ENCODE data around the gene FREM2. TPM values are rescaled to one million over a fixed set of nuclear protein-coding genes. Genes with fewer than 3 reads are reported as not detected.

Gene FREM2, protein sequence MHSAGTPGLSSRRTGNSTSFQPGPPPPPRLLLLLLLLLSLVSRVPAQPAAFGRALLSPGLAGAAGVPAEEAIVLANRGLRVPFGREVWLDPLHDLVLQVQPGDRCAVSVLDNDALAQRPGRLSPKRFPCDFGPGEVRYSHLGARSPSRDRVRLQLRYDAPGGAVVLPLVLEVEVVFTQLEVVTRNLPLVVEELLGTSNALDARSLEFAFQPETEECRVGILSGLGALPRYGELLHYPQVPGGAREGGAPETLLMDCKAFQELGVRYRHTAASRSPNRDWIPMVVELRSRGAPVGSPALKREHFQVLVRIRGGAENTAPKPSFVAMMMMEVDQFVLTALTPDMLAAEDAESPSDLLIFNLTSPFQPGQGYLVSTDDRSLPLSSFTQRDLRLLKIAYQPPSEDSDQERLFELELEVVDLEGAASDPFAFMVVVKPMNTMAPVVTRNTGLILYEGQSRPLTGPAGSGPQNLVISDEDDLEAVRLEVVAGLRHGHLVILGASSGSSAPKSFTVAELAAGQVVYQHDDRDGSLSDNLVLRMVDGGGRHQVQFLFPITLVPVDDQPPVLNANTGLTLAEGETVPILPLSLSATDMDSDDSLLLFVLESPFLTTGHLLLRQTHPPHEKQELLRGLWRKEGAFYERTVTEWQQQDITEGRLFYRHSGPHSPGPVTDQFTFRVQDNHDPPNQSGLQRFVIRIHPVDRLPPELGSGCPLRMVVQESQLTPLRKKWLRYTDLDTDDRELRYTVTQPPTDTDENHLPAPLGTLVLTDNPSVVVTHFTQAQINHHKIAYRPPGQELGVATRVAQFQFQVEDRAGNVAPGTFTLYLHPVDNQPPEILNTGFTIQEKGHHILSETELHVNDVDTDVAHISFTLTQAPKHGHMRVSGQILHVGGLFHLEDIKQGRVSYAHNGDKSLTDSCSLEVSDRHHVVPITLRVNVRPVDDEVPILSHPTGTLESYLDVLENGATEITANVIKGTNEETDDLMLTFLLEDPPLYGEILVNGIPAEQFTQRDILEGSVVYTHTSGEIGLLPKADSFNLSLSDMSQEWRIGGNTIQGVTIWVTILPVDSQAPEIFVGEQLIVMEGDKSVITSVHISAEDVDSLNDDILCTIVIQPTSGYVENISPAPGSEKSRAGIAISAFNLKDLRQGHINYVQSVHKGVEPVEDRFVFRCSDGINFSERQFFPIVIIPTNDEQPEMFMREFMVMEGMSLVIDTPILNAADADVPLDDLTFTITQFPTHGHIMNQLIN (N-terminal part only)
- total RNA-seq (2014; rRNA removed; shearing (Covaris generic)): 6.0 and 10.8 TPM in 2 replicates

DNA sequence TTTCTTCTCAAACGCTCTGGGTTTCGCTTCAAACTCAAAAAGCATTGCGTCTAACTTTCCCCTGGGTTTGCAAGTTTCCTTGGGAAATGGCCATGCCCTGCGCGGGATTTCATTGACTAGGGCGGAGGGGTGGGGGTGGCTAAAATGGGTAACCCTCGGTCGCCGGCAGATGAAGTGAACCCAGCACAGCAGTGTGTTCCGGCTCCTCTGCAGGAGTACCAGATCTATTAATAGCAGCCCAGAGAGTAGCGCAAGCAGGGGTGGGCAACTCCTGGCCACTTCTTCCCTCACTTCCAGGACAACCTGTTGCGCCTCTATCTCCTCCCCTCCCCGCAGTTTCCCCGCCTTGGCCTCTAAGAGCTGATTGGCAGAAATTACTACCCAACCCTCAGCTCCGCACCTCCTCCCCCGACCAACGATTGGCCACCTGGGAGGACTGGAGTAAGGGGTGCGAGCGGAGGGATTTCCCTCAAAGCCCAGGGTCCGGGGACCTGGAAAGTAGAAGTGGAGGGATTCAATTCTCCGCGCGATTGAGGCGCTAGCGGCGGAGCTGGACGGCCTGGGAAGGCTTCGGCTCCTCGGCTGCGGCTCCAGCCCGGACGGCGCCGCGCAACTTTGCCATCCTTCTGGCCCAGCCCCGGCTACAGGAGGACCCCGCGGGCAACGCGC lies at the start of gene FREM2:
TSS of gene FREM2 (plus strand) at position 501 of the 669 bp plus-strand sequence. CDS start 268 bp downstream, outside the sequence.
- Histone ChIP-seq H3K27me3 (ENCODE audit: control insufficient read depth, insufficient read depth, low read length) (peaks cover 17% of the 10 kb centered on the region), H3K4me3 (ENCODE audit: insufficient read depth, low read depth, low read length) (peak within 1 kb of the TSS; percentile 85), H3K36me3 (replicated peaks; ENCODE audit: control insufficient read depth, insufficient read depth, low read length) (no peaks in the 10 kb centered on the region; the same call in none of the 2 replicates)
- DNase-seq: peak; percentile 90

DNA sequence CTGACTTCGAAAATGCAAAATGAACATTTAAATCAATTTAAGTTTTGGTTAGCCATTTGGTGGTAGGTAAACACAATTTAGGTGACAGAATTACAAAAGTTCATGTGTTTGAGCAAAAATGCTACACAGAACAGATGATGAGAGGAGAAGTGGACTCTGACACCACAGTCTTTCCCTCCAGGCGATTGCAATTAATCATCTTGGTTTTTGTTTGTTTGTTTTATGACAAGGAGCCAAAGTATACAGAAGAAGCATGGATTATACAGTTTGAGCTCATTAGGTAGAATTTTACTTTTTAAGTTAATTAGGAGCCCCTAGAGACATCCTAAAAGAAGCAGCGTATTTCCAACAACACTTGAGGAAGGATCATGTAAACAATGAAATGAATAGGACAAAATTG lies 49.3 kb upstream of the FREM2 start:
- Histone ChIP-seq H3K36me3 (replicated peaks; ENCODE audit: control insufficient read depth, insufficient read depth, low read length) (no peaks in the 10 kb centered on the region), H3K27me3 (ENCODE audit: control insufficient read depth, insufficient read depth, low read length) (no peaks in the 10 kb centered on the region), H3K4me3 (ENCODE audit: insufficient read depth, low read depth, low read length) (no peak overlapping the region)
- no peak for DNase-seq

DNA sequence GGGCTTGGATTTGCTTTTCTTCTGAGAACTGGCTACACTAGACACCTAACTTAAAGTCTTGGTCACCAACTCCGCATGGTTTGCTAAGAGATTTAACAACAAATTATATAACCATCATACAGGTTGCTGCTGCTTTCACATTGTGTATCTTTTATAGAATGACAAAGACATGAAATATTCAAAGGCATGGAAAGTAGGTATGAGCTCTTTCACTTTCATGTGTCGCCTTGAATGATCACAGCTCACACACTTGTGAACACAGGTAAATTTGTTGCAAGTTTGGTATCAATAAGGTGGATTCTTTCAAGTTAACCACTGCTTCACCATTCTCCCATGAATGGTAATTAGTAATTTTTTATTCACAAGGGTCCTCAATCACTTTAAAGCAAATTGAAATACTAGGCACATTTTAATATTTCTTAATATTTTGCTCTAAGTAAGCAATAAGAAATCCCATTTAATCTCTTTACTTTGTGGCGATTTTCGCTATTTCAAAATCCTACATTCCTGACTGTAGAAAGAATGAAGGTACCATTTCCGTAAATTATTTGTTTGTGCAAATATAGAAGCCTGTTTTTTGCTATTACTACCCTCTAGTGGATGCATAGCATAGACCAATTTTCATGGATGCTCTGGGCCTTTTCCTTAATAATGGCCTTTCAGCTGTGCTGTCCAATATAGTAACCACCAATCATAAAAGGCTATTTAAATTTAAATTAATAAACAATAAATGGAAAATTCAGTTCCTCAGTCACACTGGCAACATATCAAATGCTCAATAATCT lies 45.5 kb upstream of the FREM2 start:
- Histone ChIP-seq H3K27me3 (ENCODE audit: control insufficient read depth, insufficient read depth, low read length) (no peaks in the 10 kb centered on the region), H3K4me3 (ENCODE audit: insufficient read depth, low read depth, low read length) (no peak overlapping the region), H3K36me3 (replicated peaks; ENCODE audit: control insufficient read depth, insufficient read depth, low read length) (no peaks in the 10 kb centered on the region)
- DNase-seq: no peak

DNA sequence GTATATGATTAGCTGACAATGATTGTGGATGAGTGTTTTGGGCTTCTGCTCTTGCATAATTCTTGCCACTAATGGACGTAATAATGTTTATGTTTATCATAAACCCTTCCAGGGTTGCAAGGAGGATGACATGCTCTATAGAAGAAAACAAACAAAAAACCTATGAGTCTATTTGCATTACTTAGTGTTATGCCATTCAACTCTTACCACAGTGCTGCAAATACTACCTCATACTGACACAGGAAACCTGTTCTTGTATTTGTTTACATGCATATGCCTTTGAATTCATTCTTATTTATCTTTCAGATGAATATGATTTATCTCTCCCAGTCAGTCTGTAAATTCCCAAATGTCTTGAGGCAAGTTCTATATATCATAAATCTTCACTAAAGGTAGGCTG lies 39.6 kb upstream of the FREM2 start:
- DNase-seq: no peak

DNA sequence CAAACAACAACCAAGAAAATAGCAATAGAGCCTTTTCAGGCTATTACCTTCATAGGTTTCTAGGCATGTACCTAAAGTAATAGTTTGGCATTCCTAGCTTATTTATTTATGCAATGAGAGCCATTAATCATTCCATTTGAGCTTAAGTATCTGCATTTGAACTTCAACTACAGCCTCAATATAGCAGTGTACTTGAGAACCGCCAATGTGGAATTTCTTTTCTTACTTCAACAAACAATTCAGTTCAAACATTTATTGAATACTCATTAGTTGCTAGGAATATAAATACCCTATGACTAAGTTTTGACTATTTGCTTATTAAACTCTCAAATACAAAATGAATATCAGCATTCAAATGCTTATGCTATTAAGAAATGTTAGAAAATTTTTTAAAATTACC lies 38.0 kb upstream of the FREM2 start:
- H3K4me3 ChIP-seq (ENCODE audit: insufficient read depth, low read depth, low read length): no peak overlapping the region
- H3K36me3 ChIP-seq (replicated peaks; ENCODE audit: control insufficient read depth, insufficient read depth, low read length): no peaks in the 10 kb centered on the region
- no peak for DNase-seq
- no peaks in the 10 kb centered on the region for H3K27me3 ChIP-seq (ENCODE audit: control insufficient read depth, insufficient read depth, low read length)

More for the DNA sequence above, 39.6 kb upstream of the FREM2 start:
- no peak overlapping the region for H3K4me3 ChIP-seq (ENCODE audit: insufficient read depth, low read depth, low read length)
- no peaks in the 10 kb centered on the region for H3K27me3 ChIP-seq (ENCODE audit: control insufficient read depth, insufficient read depth, low read length)
- no peaks in the 10 kb centered on the region for H3K36me3 ChIP-seq (replicated peaks; ENCODE audit: control insufficient read depth, insufficient read depth, low read length)

DNA sequence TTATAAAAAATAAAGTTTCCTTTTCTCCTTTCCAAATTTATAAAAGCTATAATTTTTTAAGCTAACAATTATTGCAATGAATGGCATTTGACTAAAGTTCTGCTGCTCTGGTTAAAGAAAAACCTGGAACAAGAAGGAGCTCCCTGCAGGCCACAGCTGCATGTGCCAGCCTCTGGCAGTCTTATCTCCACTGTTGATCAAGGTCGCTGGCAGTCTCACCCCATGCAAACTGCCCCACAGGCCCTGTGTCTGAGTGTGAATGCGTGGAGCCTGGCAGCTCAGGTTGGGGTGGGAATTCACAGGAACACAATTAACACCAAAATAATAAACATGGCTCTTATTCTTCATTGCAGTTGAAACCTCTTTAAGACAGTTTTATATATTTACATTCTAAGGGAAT lies 30.2 kb upstream of the FREM2 start:
- Histone ChIP-seq H3K4me3 (ENCODE audit: insufficient read depth, low read depth, low read length) (no peak overlapping the region), H3K27me3 (ENCODE audit: control insufficient read depth, insufficient read depth, low read length) (no peaks in the 10 kb centered on the region), H3K36me3 (replicated peaks; ENCODE audit: control insufficient read depth, insufficient read depth, low read length) (no peaks in the 10 kb centered on the region)
- no peak for DNase-seq

DNA sequence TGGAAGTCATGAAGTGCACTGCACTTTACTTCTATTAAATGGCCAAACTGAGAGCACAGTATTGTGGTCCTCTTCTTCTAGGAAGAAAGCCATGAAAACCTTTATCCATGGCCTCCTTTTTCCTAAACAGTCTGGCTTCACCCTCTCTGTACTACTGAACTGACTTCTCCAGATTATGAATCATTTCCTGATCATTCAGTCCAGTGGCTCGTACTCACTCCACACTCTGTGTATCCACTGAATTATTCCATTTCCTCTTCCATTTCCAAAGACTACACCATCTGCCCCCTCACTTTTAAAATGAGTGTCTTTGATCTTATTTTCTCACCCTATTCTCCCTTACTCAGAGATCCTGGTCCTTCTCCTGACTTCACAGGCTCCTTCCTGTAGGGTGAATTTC lies 29.7 kb upstream of the FREM2 start:
- Histone ChIP-seq H3K4me3 (ENCODE audit: insufficient read depth, low read depth, low read length) (no peak overlapping the region), H3K27me3 (ENCODE audit: control insufficient read depth, insufficient read depth, low read length) (no peaks in the 10 kb centered on the region), H3K36me3 (replicated peaks; ENCODE audit: control insufficient read depth, insufficient read depth, low read length) (no peaks in the 10 kb centered on the region)
- no peak for DNase-seq

DNA sequence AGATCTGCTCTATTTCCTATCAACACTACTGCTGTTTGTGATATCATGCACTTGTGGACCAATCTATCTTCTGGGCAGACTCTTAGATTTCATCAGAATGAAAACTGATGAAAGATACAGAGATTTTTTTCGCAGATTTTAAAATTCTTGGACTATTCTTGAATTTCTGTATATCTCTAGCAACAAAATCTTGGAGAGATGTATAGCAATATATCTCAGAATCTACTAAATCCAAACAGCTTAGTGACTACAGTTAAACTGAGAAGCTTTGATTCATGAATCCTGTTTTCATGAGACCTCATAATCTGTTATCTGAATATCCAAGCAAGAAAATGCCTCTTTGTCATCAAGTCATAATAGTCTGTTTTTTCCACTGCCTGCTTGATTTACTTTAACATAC lies 28.0 kb upstream of the FREM2 start:
- no peak for DNase-seq

DNA sequence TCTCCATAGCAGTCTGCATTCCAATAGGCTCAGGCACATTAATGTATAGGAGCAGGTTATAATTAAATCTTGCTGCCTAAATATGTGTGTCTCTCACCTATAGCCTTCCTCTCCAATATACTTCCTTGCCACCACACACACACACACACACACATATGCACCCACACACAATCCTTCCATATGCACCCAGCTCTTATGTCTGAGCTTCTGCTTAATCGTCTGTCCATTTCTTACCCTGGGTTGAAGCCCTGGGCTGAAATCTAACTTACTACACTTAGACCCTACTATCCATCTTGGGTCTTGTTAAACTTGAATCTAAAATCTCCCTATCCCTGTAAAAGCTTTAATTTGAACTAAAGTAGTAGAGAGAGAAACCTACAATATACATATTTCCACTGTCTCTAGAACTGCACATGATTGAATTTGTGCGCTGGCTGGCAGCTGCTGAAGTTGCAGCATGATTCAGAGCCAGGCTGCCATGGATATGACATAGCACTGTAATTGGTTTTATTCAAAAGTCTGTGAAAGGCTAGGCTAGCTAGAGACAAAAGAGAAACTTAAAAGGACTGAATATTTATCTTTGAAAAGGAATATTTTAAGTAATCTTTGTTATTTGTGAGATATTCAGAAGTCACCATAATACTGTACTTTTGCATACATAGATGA lies 25.7 kb upstream of the FREM2 start:
- DNase-seq: no peak
- Histone ChIP-seq H3K27me3 (ENCODE audit: control insufficient read depth, insufficient read depth, low read length) (no peaks in the 10 kb centered on the region), H3K36me3 (replicated peaks; ENCODE audit: control insufficient read depth, insufficient read depth, low read length) (no peaks in the 10 kb centered on the region), H3K4me3 (ENCODE audit: insufficient read depth, low read depth, low read length) (no peak overlapping the region)

More for the DNA sequence above, 28.0 kb upstream of the FREM2 start:
- H3K27me3 ChIP-seq (ENCODE audit: control insufficient read depth, insufficient read depth, low read length): no peaks in the 10 kb centered on the region
- no peaks in the 10 kb centered on the region for H3K36me3 ChIP-seq (replicated peaks; ENCODE audit: control insufficient read depth, insufficient read depth, low read length)
- no peak overlapping the region for H3K4me3 ChIP-seq (ENCODE audit: insufficient read depth, low read depth, low read length)

DNA sequence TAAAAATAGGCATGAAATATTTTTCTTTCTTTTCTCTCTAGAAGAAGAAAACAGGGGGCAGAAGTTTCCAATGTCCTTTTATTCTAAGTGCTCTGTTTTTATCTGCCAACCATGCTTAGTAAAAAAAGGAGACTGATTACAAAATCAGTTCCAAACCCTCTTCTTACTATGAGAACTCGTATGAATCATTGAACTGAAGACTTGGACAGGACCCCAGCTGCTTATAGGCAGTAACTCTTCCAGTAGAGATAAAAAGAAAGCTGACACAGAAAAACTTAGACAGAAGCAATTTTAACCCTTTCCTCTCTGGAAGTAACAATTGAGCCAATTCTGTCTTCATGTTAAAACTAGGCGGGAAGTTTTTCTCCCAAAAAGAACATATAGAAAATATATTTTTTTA lies 24.5 kb upstream of the FREM2 start:
- no peak for DNase-seq

DNA sequence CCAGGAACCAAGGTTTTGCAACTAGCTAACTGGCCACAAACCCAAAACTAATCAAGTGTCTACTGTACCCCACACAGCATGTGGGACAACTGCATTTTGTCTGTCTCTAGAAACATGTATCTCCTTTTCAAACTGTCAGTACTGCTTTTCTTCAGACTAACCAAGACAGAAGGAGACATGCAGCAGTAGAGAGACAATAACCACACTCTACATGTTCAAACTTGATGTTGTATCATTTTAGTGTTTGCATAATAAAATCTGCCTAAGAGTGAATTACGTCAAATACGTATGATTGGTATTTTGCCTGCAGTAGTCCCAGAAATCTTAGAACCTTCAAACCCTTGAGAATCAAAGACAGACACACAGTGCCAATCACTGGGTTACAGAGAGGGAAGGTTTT lies 22.0 kb upstream of the FREM2 start:
- Histone ChIP-seq H3K4me3 (ENCODE audit: insufficient read depth, low read depth, low read length) (no peak overlapping the region), H3K27me3 (ENCODE audit: control insufficient read depth, insufficient read depth, low read length) (no peaks in the 10 kb centered on the region), H3K36me3 (replicated peaks; ENCODE audit: control insufficient read depth, insufficient read depth, low read length) (no peaks in the 10 kb centered on the region)
- DNase-seq: no peak

More for the DNA sequence above, 24.5 kb upstream of the FREM2 start:
- H3K27me3 ChIP-seq (ENCODE audit: control insufficient read depth, insufficient read depth, low read length): no peaks in the 10 kb centered on the region
- no peak overlapping the region for H3K4me3 ChIP-seq (ENCODE audit: insufficient read depth, low read depth, low read length)
- no peaks in the 10 kb centered on the region for H3K36me3 ChIP-seq (replicated peaks; ENCODE audit: control insufficient read depth, insufficient read depth, low read length)

DNA sequence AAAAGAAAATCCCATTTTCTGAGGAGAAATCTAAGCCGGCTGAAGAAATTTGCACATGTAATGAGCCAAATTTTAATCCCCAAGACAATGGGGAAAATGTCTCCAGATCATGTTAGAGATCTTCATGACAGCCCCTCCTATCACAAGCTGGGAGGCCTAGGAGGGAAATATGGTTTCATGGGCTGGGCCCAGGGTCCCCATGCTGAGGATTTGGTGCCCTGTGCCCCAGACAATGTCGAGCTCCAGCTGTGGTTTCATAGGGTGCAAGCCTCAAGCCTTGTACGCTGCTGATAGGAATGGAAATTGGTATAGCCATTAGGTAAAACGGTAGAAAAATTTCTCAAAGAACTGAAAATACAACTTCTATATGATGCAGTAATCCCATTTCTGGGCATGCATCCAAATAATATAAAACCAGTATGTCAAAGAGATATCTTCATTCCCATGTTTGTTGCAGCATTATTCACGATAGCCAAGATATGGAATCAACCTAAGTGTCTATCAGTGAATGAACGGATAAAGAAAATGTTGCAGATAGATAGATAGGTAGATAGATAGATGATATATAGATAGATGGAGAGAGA lies 19.3 kb upstream of the FREM2 start:
- DNase-seq: no peak
- H3K4me3 ChIP-seq (ENCODE audit: insufficient read depth, low read depth, low read length): no peak overlapping the region
- H3K36me3 ChIP-seq (replicated peaks; ENCODE audit: control insufficient read depth, insufficient read depth, low read length): no peaks in the 10 kb centered on the region
- H3K27me3 ChIP-seq (ENCODE audit: control insufficient read depth, insufficient read depth, low read length): no peaks in the 10 kb centered on the region
